Measurements from ENCODE around the gene WWC1.

GRCh38 chr5:168332042-168332441 lies 40.6 kb downstream of the WWC1 start:
- TF ChIP-seq EZH2 (IDR thresholded peaks at IDR 0.05; ENCODE audit: borderline replicate concordance, control insufficient read depth, low read depth, low read length) (no peak), BCL3 (IDR thresholded peaks at IDR 0.05; ENCODE audit: borderline replicate concordance, insufficient read depth, low read depth, low read length, poor library complexity, severe bottlenecking) (no peak), ASH2L (IDR thresholded peaks at IDR 0.05; ENCODE audit: borderline replicate concordance, low read depth) (no peak), TAF1 (IDR thresholded peaks at IDR 0.05; ENCODE audit: borderline replicate concordance, low read depth, low read length) (no peak), POLR2AphosphoS5 (IDR thresholded peaks at IDR 0.05; ENCODE audit: low read length) (no peak), MYC (IDR thresholded peaks at IDR 0.05; ENCODE audit: insufficient read depth, insufficient read length, insufficient replicate concordance, low read length, severe bottlenecking) (no peak), MAX (IDR thresholded peaks at IDR 0.05; ENCODE audit: low read depth, low read length) (no peak)
